ENCODE results near the gene NDP.

DNA sequence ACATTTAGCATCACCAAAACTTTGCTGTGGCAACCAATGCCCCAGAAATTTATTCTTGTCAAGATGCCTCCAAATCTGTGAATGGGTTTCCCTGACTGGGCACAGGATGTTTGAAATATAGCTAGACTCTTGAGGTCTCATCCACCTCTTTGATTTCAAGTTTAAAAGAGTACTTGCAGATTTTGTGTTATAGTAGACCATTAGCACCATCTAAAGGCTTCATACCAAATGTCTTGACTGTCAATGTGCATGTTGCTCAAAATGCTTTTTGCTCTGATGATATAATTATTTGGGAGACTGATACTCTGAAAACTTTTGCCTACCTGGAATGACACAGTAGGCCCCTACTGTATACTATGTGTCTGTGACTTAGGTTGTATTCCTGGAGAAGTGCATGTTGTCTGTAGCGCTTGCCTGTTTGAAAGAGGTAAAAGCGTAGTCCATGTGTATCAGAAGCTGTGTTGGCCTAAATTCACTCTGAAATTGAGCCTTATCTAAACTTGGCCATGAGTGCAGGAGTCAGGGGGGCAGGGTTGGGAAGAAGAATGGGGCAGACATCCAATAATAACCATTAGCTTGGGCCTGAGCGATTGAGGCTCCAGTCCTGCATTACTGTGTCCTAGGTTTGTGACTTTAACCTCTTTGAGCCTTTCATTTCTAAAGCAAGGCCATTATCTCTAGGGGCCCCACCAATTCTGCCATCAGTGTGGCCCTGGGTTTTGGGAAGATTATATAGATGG, 33.8 kb downstream of the NDP start:
- TF ChIP-seq, protein P1, sequence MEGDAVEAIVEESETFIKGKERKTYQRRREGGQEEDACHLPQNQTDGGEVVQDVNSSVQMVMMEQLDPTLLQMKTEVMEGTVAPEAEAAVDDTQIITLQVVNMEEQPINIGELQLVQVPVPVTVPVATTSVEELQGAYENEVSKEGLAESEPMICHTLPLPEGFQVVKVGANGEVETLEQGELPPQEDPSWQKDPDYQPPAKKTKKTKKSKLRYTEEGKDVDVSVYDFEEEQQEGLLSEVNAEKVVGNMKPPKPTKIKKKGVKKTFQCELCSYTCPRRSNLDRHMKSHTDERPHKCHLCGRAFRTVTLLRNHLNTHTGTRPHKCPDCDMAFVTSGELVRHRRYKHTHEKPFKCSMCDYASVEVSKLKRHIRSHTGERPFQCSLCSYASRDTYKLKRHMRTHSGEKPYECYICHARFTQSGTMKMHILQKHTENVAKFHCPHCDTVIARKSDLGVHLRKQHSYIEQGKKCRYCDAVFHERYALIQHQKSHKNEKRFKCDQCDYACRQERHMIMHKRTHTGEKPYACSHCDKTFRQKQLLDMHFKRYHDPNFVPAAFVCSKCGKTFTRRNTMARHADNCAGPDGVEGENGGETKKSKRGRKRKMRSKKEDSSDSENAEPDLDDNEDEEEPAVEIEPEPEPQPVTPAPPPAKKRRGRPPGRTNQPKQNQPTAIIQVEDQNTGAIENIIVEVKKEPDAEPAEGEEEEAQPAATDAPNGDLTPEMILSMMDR (IDR thresholded peaks at IDR 0.05; ENCODE audit: low read depth, low read length) = no peak
- TF ChIP-seq EZH2phosphoT487 (IDR thresholded peaks at IDR 0.05; ENCODE audit: low read depth) = no peak

All from OCI-LY3 (cell line).